A549 (cell line): ENCODE data around the gene ITGA7. TPM values are rescaled to one million over a fixed set of nuclear protein-coding genes. Genes with fewer than 3 reads are reported as not detected.

ENCODE experiments used
- ATAC-seq, 2 experiments: fragments of 200-7000 bp in 1 of 2; fragments of >200 bp in 1 of 2; cut with Nextera tagmentation in 1 of 2; cut with Tn5 transposase in 1 of 2; 3 replicates each; pipeline versions ENCODE4 v1.8.0 to v1.9.1; 2018 to 2020; ENCODE audit warnings: mild to moderate bottlenecking in 1 of 2, moderate library complexity in 1 of 2
- CTCF ChIA-PET: fragments of 300-600 bp; sonication (Branson Sonifier 250); formaldehyde crosslinking; extraction: SDS; loops from one replicate; lab custom pipeline; 2021; ENCODE audit warnings: antibody characterized with exemption, inconsistent platforms; lab: Yijun Ruan, JAX
- POLR2A ChIA-PET: fragments of 350-600 bp; formaldehyde crosslinking; extraction: SDS; loops from one replicate; lab custom pipeline; 2021; ENCODE audit warnings: antibody characterized with exemption, inconsistent platforms; lab: Yijun Ruan, JAX
- DNase-seq, 2 experiments: peaks; one replicate each; pipeline versions ENCODE4 v3.0.0 to v3.0.0-alpha.2; 2011 to 2016; ENCODE audit warnings: low read depth in 1 of 2, low spot score in 1 of 2
- FAIRE-seq: peaks from 2 replicates; lab custom pipeline; 2011; peaks lifted over from hg19 to GRCh38; lab: Jason Lieb, UNC
- H3K27ac ChIP-seq, 2 experiments: fragments of >200 bp; sonication (Bioruptor Twin); formaldehyde crosslinking; 3 replicates each; pipeline ENCODE4 v1.5.1; 2016 to 2017
- H3K4me1 ChIP-seq: fragments of >200 bp; sonication (Bioruptor Twin); formaldehyde crosslinking; 3 replicates; pipeline ENCODE4 v1.6.1; 2016
- H3K4me2 ChIP-seq: fragments of >200 bp; sonication (Bioruptor Twin); formaldehyde crosslinking; 3 replicates; pipeline ENCODE4 v1.6.1; 2016
- H3K4me3 ChIP-seq: fragments of >200 bp; sonication (Bioruptor Twin); formaldehyde crosslinking; 3 replicates; pipeline ENCODE4 v1.5.1; 2016
- H3K9me3 ChIP-seq: fragments of >200 bp; sonication (Bioruptor Twin); formaldehyde crosslinking; 3 replicates; pipeline ENCODE4 v1.6.1; 2016
- BHLHE40 ChIP-seq: IDR thresholded peaks from 2 replicates; pipeline ENCODE4 v1.6.1; 2012; ENCODE audit warnings: low read depth, low read length, inconsistent platforms
- CEBPB ChIP-seq, 2 experiments: fragments of >200 bp in 1 of 2; sonication (Bioruptor Twin) in 1 of 2; formaldehyde crosslinking in 1 of 2; IDR thresholded peaks; 2 replicates each; pipeline ENCODE4 v1.6.1; 2012 to 2016
- EP300 ChIP-seq, 2 experiments: fragments of >200 bp; sonication (Bioruptor Twin); formaldehyde crosslinking; IDR thresholded peaks; 2 replicates in 1 of 2; 3 replicates in 1 of 2; pipeline ENCODE4 v1.6.1; 2016 to 2017
- GATA3 ChIP-seq: IDR thresholded peaks from 2 replicates; pipeline ENCODE4 v1.6.1; 2012; ENCODE audit warnings: borderline replicate concordance
- JUNB ChIP-seq: fragments of >200 bp; sonication (Bioruptor Twin); formaldehyde crosslinking; IDR thresholded peaks from 2 replicates; pipeline ENCODE4 v1.6.1; 2016
- KDM5A ChIP-seq: fragments of 200-600 bp; sonication (generic); IDR thresholded peaks from 2 replicates; pipeline ENCODE4 v1.6.1; 2016; ENCODE audit warnings: antibody characterized with exemption, mild to moderate bottlenecking
- MAZ ChIP-seq: fragments of 150-350 bp; IDR thresholded peaks from 2 replicates; pipeline ENCODE4 v1.6.1; 2014; ENCODE audit warnings: antibody characterized with exemption, low read depth, low read length, borderline replicate concordance
- NPAS2 ChIP-seq: fragments of 250-450 bp; sonication (Bioruptor Pico); IDR thresholded peaks from 2 replicates; pipeline ENCODE4 v1.8.0; 2022; ENCODE audit warnings: mild to moderate bottlenecking, moderate library complexity, borderline replicate concordance
- POLR2A ChIP-seq: IDR thresholded peaks from 2 replicates; pipeline ENCODE4 v1.6.1; 2012; ENCODE audit warnings: mild to moderate bottlenecking, low read length
- RAD21 ChIP-seq, 2 experiments: fragments of >200 bp in 1 of 2; sonication (Bioruptor Twin) in 1 of 2; formaldehyde crosslinking in 1 of 2; IDR thresholded peaks in 1 of 2; conservative IDR thresholded peaks in 1 of 2; 2 replicates in 1 of 2; 3 replicates in 1 of 2; pipeline ENCODE4 v1.6.1; 2012 to 2018; ENCODE audit warnings: inconsistent platforms in 1 of 2
- RCOR1 ChIP-seq: fragments of 150-350 bp; IDR thresholded peaks from 2 replicates; pipeline ENCODE4 v1.6.1; 2014; ENCODE audit warnings: antibody characterized with exemption, low read length, low read depth
- RFX5 ChIP-seq: fragments of 450-650 bp; IDR thresholded peaks from 2 replicates; pipeline ENCODE4 v1.7.1; 2014; ENCODE audit warnings: antibody characterized with exemption, mild to moderate bottlenecking, moderate library complexity
- SMC3 ChIP-seq: fragments of >200 bp; sonication (Bioruptor Twin); formaldehyde crosslinking; IDR thresholded peaks from 3 replicates; pipeline ENCODE4 v1.6.1; 2018; ENCODE audit warnings: inconsistent platforms
- TP53 ChIP-seq: fragments of 250-450 bp; sonication (Bioruptor Pico); IDR thresholded peaks from 2 replicates; pipeline ENCODE4 v1.5.0; 2021; ENCODE audit warnings: mild to moderate bottlenecking, moderate library complexity
- ZC3H11A ChIP-seq: fragments of 450-650 bp; IDR thresholded peaks from 2 replicates; pipeline ENCODE4 v1.6.1; 2014; ENCODE audit warnings: antibody characterized with exemption, mild to moderate bottlenecking
- WGBS: methylation state at CpG from one replicate; pipeline ENCODE4 v1.1.6; 2017; ENCODE audit errors: missing lambda C conversion rate; 5-methylcytosine and 5-hydroxymethylcytosine counted together
- polyA plus RNA-seq, 4 experiments: library from polyadenylated mRNA; depleted of rRNA in 3 of 4; stranded (reverse); fragments of >200 nt; fragmentation: RNase III in 1 of 4; extraction: RNeasy Plus Mini Kit Qiagen cat#74134 plus additional on column Dnase treatment in 1 of 4; gene quantifications; 2 replicates in 3 of 4; 3 replicates in 1 of 4; pipeline ENCODE4 v1.2.3, GENCODE V29; 2011 to 2017
- TF ChIP-seq, protein P1 (sequence below): fragments of >200 bp; sonication (Bioruptor Twin); formaldehyde crosslinking; IDR thresholded peaks from 3 replicates; pipeline ENCODE4 v1.5.1; 2016
- TF ChIP-seq, protein P2 (sequence below): fragments of >200 bp; sonication (Bioruptor Twin); formaldehyde crosslinking; IDR thresholded peaks from 2 replicates; pipeline ENCODE4 v1.6.1; 2016
- TF ChIP-seq, protein P3 (sequence below): fragments of 200-600 bp; sonication (generic); IDR thresholded peaks from 2 replicates; pipeline ENCODE4 v1.6.1; 2016; ENCODE audit warnings: antibody characterized with exemption, mild to moderate bottlenecking, moderate library complexity

The ITGA7 gene
- polyA plus RNA-seq, 2 of the 4 experiments (the other 2 are of a cell fraction) = 1.4 to 1.9 TPM

DNA sequence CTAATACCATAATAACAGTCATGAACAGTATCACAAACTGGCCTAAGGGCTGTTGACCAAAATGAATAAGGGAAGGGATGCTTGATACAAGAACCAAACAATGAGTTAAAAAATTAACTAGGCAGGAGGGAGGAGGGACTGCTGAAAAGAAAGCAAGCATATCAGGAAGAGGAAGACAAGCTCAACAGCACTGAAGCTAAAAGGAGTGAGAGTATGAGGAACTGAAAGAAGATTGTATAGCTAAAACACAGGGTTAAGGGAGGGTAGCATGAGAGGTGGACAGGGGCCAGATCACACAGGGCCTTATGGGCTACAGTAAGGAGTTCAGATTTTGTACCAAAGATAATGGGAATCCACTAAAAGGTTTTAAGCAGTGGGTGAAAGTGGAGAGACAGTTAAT, 34.1 kb downstream of the ITGA7 start:
- ChIA-PET POLR2A (no interaction called here), CTCF (interaction anchor here (1.5 to 2.0 kb wide), 2 partner anchors 8 to 18 kb away, joined by 3 to 8 read pairs; a partner anchor contains a TSS)
- no peak for TF ChIP-seq RAD21 (conservative IDR thresholded peaks at IDR 0.05 in 1 of 2, IDR thresholded peaks at IDR 0.05 in 1 of 2)
- no peak for TF ChIP-seq KDM5A
- TF ChIP-seq GATA3 = no peak
- TF ChIP-seq EP300 (IDR thresholded peaks at IDR 0.05) = no peak
- TF ChIP-seq SMC3 = no peak
- TF ChIP-seq CEBPB (IDR thresholded peaks at IDR 0.05) = no peak
- TF ChIP-seq NPAS2 = no peak
- TF ChIP-seq, protein P1, sequence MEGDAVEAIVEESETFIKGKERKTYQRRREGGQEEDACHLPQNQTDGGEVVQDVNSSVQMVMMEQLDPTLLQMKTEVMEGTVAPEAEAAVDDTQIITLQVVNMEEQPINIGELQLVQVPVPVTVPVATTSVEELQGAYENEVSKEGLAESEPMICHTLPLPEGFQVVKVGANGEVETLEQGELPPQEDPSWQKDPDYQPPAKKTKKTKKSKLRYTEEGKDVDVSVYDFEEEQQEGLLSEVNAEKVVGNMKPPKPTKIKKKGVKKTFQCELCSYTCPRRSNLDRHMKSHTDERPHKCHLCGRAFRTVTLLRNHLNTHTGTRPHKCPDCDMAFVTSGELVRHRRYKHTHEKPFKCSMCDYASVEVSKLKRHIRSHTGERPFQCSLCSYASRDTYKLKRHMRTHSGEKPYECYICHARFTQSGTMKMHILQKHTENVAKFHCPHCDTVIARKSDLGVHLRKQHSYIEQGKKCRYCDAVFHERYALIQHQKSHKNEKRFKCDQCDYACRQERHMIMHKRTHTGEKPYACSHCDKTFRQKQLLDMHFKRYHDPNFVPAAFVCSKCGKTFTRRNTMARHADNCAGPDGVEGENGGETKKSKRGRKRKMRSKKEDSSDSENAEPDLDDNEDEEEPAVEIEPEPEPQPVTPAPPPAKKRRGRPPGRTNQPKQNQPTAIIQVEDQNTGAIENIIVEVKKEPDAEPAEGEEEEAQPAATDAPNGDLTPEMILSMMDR = no peak
- no peak for TF ChIP-seq ZC3H11A
- TF ChIP-seq, protein P2, sequence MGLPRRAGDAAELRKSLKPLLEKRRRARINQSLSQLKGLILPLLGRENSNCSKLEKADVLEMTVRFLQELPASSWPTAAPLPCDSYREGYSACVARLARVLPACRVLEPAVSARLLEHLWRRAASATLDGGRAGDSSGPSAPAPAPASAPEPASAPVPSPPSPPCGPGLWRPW = no peak
- no peak for TF ChIP-seq BHLHE40
- TF ChIP-seq RCOR1 = no peak
- FAIRE-seq = no peak
- Histone ChIP-seq H3K4me3 (no peak overlapping the region), H3K9me3 (no peaks in the 10 kb centered on the region), H3K27ac (no peak overlapping the region), H3K4me1 (no peaks in the 10 kb centered on the region), H3K4me2 (no peak overlapping the region)
- DNase-seq = no peak
- ATAC-seq = no peak

GRCh38 chr12:55671746-55672145, 36.0 kb downstream of the ITGA7 start:
- TF ChIP-seq POLR2A = no peak
- TF ChIP-seq NPAS2 = no peak
- no peak for TF ChIP-seq RFX5
- no peak for TF ChIP-seq RAD21 (conservative IDR thresholded peaks at IDR 0.05 in 1 of 2, IDR thresholded peaks at IDR 0.05 in 1 of 2)
- TF ChIP-seq, protein P1 = no peak
- no peak for TF ChIP-seq SMC3
- no peak for TF ChIP-seq BHLHE40
- no peak for TF ChIP-seq MAZ
- CTCF ChIA-PET = interaction anchor here (0.8 to 0.9 kb wide), 3 partner anchors 10 to 79 kb away, joined by 3 to 5 read pairs (median 4); a partner anchor contains a TSS
- no peaks in the 10 kb centered on the region for H3K4me1 ChIP-seq
- no peak for ATAC-seq
- DNase-seq = no peak
- POLR2A ChIA-PET = no interaction called here
- H3K27ac ChIP-seq = no peak overlapping the region
- WGBS = 14% methylated on average over 4 of the region's 4 CpGs
- no peak overlapping the region for H3K4me2 ChIP-seq
- H3K9me3 ChIP-seq = no peaks in the 10 kb centered on the region
- no peak for FAIRE-seq
- no peak overlapping the region for H3K4me3 ChIP-seq

- Histone ChIP-seq H3K4me2 (no peak overlapping the region), H3K4me3 (no peak overlapping the region), H3K27ac (no peak overlapping the region), H3K9me3 (no peaks in the 10 kb centered on the region), H3K4me1 (no peaks in the 10 kb centered on the region)
- ATAC-seq = peak in 1 of 2 experiments; percentile 45; a peak in 3 of 6 replicates
- no peak for FAIRE-seq
- ChIA-PET POLR2A (no interaction called here), CTCF (interaction anchor here (2.1 kb wide), 1 partner anchor 11 kb away, joined by 10 read pairs; a partner anchor contains a TSS)
- no peak for TF ChIP-seq KDM5A
- no peak for TF ChIP-seq CEBPB (IDR thresholded peaks at IDR 0.05)
- no peak for TF ChIP-seq JUNB
- TF ChIP-seq TP53 (CRISPR knock-in tag) = no peak
- TF ChIP-seq, protein P3, sequence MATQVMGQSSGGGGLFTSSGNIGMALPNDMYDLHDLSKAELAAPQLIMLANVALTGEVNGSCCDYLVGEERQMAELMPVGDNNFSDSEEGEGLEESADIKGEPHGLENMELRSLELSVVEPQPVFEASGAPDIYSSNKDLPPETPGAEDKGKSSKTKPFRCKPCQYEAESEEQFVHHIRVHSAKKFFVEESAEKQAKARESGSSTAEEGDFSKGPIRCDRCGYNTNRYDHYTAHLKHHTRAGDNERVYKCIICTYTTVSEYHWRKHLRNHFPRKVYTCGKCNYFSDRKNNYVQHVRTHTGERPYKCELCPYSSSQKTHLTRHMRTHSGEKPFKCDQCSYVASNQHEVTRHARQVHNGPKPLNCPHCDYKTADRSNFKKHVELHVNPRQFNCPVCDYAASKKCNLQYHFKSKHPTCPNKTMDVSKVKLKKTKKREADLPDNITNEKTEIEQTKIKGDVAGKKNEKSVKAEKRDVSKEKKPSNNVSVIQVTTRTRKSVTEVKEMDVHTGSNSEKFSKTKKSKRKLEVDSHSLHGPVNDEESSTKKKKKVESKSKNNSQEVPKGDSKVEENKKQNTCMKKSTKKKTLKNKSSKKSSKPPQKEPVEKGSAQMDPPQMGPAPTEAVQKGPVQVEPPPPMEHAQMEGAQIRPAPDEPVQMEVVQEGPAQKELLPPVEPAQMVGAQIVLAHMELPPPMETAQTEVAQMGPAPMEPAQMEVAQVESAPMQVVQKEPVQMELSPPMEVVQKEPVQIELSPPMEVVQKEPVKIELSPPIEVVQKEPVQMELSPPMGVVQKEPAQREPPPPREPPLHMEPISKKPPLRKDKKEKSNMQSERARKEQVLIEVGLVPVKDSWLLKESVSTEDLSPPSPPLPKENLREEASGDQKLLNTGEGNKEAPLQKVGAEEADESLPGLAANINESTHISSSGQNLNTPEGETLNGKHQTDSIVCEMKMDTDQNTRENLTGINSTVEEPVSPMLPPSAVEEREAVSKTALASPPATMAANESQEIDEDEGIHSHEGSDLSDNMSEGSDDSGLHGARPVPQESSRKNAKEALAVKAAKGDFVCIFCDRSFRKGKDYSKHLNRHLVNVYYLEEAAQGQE = no peak
- DNase-seq = no peak
These were observed 37.4 kb downstream of the ITGA7 start for GRCh38 chr12:55670276-55670675.
